NCI-H510A (cell line): ENCODE results near the gene NUP50.

ENCODE experiments used
- DNase-seq: peaks from one replicate; lab custom pipeline; 2025; lab: John Stamatoyannopoulos, UW

NUP50 gene

GRCh38 chr22:45230026-45230721 lies 66.4 kb downstream of the NUP50 start:
- no peak for DNase-seq

GRCh38 chr22:45231293-45231692 lies 67.6 kb downstream of the NUP50 start:
- DNase-seq: no peak

- DNase-seq: no peak
Observed at GRCh38 chr22:45233386-45233785, 69.7 kb downstream of the NUP50 start.

- no peak for DNase-seq
Observed at GRCh38 chr22:45233827-45234226, 70.1 kb downstream of the NUP50 start.

GRCh38 chr22:45235101-45235777 lies 71.5 kb downstream of the NUP50 start:
- no peak for DNase-seq

GRCh38 chr22:45235851-45236342 lies 72.2 kb downstream of the NUP50 start:
- DNase-seq: no peak

- peak; percentile 46 for DNase-seq
Observed at GRCh38 chr22:45237065-45237990, 73.6 kb downstream of the NUP50 start.
